Measurements from ENCODE around the gene SLC9B1.

Gene SLC9B1

DNA sequence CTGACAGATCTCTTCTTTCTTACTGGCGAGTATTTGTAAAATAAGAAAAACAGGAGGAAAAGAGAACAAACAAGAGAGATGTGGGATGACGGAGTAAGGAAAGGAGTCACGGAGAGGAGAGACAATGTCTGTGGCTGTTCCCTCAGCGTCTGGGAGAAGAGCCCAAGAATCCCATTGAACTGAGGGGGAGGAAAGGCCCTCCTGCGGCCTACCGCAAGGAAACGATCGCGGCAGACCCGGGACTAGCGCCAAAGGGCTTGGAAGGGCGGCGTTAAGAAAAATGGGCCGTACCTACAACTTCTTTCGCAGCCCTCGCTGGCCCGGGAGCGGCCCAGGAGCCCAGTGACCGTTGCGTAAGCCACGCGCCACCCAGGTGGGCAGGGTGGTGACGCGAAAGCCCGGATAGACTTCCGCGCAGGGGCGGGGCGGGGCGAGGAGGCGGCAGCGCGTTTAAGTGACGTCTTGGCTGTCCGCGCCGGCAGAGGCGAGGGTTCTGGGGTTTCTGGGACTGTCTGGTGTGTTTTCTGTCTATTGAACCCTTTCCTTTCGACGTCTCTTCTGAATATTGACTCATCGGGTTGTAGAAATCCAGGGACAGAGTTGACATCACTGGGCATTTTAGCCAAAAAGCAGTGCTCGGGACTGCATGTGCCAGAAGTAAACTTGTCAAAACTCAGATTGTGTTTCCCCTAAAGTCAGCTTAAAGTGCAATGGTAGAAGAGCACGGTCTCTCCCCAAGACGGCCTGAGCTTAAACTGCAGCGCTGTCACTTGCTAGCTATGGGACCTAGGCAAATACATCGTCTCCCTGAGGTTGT, at the start of gene SLC9B1:
Gene SLC9B1, minus strand, starts transcription at position 398 of the 817 bp plus-strand sequence. CDS start 27,994 bp downstream, outside the sequence.
- peak; percentile 95 for DNase-seq

GRCh38 chr4:103067841-103068547, 48.5 kb upstream of the SLC9B1 start:
- DNase-seq, result no peak

DNA sequence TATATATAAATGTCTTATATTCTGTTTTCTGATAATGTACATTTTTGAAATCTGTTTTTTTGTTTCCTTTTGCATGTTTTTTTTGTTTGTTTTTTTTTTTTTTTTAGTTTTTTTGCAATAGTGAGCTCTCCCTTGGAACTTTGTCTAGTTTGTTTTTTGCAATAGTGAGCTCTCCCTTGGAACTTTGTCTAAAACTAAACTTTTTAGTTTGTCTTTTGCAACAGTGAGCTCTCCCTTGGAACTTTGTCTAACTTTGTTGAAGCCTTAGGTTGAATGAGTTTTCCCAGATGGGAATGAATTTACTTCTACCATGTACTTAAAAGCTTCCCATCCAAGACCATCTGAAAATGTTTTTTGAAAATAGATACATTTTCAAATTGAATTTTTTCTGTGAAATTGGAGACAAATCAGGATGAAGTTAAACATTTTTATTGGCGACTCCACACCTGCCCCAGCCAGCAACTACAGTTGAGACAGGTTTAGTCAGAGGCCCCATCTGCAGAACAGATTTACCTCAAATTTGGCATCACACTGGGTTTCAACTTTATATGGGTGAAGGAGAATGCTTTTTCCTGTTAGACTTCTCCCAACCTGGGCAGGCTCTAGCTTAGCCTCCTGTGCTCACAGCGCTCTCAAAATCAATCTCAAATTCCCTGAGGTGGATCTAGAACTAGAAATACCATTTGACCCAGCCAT, 41.1 kb upstream of the SLC9B1 start:
- DNase-seq, result no peak

GRCh38 chr4:103054030-103054429, 34.5 kb upstream of the SLC9B1 start:
- no peak for DNase-seq

GRCh38 chr4:103052779-103053178, 33.3 kb upstream of the SLC9B1 start:
- DNase-seq, result no peak

DNA sequence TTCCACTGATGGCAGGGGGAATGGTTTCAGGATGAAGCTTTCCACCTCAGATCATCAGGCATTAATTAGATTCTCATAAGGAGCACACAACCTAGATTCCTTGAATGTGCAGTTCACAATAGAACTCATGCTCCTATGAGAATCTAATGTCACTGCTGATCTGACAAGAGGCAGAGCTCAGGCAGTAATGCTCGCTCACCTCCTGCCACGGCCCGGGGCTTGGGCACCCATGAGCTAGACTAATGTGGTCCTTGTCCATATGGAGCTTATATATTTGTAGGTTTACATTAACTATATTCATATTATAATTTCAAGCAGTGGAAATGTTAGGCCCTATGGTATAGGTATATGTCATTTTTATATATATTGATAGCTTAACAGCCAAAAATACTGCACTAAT, 32.6 kb upstream of the SLC9B1 start:
- no peak for DNase-seq

DNA sequence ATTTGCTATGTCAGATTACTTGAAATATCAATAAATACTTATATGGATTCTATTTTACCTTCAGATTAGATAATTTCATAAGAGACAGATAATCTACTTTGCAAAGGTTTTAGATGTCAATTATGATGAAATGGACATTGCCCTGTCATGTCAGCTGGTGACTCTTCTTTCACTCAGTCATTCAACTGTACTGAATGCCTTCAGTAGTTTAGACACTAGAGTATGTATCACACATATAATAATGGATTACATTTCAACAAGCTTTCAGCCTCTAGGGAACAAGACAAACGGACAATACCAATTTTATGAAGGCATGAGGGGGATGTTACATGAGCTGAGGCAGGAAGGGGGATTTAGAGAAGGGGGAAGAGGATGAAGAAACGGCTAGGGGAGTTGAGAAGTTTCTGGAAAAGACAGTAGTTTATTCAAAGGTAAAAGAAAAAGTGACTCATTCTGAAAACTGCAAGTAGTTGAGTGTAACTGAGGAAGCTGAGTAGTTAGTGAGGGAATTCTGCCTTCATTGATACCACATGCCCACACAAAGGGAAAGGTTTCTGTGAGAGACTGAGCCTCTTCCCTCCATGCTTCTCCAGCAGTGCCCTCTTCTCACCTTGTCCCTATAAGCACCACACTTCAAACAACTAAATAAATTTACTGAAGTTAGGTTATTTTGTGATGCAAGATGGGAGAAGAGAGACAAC, 31.4 kb upstream of the SLC9B1 start:
- no peak for DNase-seq

GRCh38 chr4:103046416-103047290, 27.1 kb upstream of the SLC9B1 start:
- DNase-seq, result peak; percentile 64

DNA sequence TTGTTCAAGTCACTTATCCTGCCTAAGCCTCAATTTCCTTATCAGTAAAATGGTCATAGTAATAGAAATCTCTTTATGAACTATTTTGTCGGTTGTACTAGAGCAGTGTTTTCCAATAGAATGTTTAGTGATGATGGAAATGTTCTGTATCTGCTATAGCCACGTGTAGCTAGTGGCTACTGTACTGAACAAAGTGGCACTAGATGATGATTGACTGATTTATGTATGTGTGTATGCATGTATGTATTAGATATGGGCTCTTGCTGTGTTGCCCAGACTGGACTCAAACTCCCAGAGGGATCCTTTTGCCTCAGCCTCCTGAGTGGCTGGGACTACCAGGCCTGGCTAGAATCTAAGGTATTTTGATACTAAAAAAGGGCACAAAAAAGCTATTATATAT, 24.7 kb upstream of the SLC9B1 start:
- DNase-seq, result no peak

DNA sequence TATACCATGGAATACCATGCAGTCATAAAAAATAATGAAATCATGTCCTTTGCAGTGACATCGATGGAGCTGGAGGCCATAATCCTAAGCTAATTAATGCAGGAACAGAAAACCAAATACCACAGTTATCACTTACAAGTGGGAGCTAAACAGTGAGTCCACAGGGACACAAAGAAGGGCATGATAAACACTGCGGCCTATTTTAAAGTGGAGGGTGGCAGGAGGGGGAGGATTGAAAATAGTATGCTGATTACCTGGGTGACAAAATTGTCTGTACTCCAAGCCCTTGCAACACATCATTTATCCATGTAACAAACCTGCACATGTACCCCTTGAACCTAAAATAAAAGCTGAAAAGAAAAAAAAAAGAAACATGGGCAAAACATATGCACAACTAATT, 16.7 kb upstream of the SLC9B1 start:
- no peak for DNase-seq

DNA sequence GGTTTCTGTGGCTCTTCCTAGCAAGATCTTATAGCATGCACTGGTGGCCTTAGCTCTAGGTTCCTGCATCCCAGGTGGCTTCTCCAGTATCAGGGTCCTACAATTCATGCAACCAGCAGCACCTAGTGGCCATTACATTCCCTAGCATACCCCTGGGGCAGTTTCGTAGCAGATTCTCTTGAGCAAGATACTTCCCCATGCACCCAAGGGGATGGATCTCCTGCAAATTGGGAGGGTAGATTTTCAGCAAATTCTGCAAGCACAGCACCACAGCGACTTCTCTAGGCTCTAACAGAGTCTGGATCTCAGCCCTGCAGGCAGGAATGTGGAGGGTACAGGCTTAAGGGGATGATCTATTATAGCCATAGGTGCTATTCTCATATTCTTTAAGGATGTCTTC, 13.1 kb upstream of the SLC9B1 start:
- no peak for DNase-seq

GRCh38 chr4:103030791-103031190, 11.3 kb upstream of the SLC9B1 start:
- no peak for DNase-seq

- no peak for DNase-seq
These were observed 9.8 kb upstream of the SLC9B1 start for GRCh38 chr4:103029300-103029699.

DNA sequence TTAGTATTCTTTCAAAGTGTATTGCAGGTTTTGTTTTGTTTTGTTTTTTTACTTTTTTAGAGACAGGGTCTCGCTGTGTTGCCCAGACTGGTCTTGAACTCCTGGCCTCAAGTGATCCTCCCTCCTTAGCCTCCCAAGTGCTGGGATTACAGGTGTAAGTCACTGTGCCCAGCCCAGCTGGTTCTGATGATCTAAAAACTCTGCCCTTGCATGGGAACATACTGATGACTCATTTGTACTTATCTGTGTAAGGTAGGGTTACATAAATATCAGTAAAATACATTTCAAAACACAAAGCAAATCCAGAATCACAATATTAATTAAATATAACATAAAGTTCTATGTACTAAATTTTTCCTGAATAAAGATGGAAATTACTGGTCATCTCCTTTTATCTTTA, 7.4 kb upstream of the SLC9B1 start:
- no peak for DNase-seq

DNA sequence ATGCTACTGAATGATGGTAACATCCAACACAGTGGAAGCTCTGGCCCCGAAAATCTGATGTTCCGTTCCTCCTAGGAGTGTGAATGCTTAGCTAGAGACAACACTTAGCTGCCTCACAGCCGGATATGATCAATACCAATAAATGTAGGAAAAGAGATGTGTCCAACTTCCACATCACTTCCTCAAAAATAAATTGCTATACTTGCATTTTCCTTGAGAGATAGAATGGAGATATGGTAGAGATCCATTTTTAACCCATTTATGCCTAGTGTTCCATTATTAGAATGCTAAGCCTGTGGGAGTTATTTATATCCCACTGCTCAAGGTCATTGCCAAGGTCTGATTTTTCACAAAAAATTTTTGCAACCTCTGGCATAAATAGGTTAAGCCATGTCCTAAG, 5.5 kb upstream of the SLC9B1 start:
- no peak for DNase-seq

- DNase-seq, result no peak
These were observed 1.6 kb upstream of the SLC9B1 start for GRCh38 chr4:103021120-103021519.

GRCh38 chr4:103018391-103019307, 856 bp downstream of the SLC9B1 start:
- DNase-seq, result peak; percentile 8

GRCh38 chr4:103012551-103012950, 7.0 kb downstream of the SLC9B1 start:
- no peak for DNase-seq

- no peak for DNase-seq
These were observed 7.4 kb downstream of the SLC9B1 start for GRCh38 chr4:103012060-103012459.

DNA sequence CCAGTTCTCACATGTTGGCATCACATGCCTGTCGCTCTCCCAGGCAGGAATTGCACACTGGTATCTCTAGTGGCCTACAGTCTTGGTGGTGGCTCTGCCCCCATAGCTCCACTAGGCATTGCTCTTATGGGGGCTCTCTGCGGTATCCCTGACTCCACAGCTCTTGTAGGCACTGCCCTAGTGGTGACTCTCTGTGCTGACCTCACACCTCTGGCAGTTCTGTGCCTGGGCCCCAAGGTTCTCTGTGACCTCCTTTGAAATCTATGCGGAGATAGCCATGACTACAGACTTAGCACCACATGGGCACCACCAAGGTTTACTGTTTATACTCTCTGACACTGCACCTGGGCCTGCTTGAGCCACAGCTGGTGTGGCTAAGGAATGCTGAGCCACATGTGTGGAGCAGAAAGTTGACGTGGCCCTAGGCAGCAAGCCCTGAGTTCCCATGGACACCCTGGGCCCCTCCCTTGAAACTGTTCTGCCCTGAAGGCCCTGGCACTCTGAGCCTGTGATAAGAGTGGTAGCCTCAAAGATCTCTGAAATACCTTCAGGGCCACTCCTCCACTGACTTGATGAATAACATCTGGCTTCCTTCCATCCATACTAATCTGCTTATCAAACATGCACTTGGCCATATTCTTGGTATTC, 8.0 kb downstream of the SLC9B1 start:
- DNase-seq, result no peak

All from CD4-positive, alpha-beta T cell treated with Interleukin-10 for 1 hour (primary cell).